GM21526 (cell line): ENCODE data around the gene LCNL1.
A peak's percentile ranks its signal among the peaks of the same experiment; 100 is the strongest.

Experiments
- ATAC-seq: cut with Tn5 transposase; IDR thresholded peaks from one replicate; pipeline ENCODE4 v1.9.1; 2021; ENCODE audit warnings: moderate library complexity; ENCODE audit not compliant: unreplicated experiment, low FRiP score

LCNL1 gene

GRCh38 chr9:136946228-136947027 is 36.4 kb upstream of the LCNL1 start:
- no peak for ATAC-seq

- no peak for ATAC-seq
These were observed 35.5 kb upstream of the LCNL1 start for GRCh38 chr9:136947028-136947891.

- no peak for ATAC-seq
These were observed 34.8 kb upstream of the LCNL1 start for GRCh38 chr9:136947955-136948510.

GRCh38 chr9:136949239-136949816 is 33.5 kb upstream of the LCNL1 start:
- ATAC-seq, result no peak

GRCh38 chr9:136949817-136950655 is 32.8 kb upstream of the LCNL1 start:
- ATAC-seq, result peak; percentile 75

- ATAC-seq, result no peak
These were observed 32.0 kb upstream of the LCNL1 start for GRCh38 chr9:136950656-136951276.

GRCh38 chr9:136951541-136952320 is 31.1 kb upstream of the LCNL1 start, which contains the start of gene LCN12:
Gene LCN12 (plus strand): TSS chr9:136952273. CDS start chr9:136952328, 55 bp downstream.
- no peak for ATAC-seq

GRCh38 chr9:136952321-136952850 is 30.4 kb upstream of the LCNL1 start:
- ATAC-seq, result no peak

GRCh38 chr9:136952876-136953770 is 29.7 kb upstream of the LCNL1 start:
- no peak for ATAC-seq

GRCh38 chr9:136953771-136954269 is 29.0 kb upstream of the LCNL1 start:
- ATAC-seq, result no peak

GRCh38 chr9:136954270-136955083 is 28.3 kb upstream of the LCNL1 start:
- ATAC-seq, result no peak

- ATAC-seq, result no peak
These were observed 27.4 kb upstream of the LCNL1 start for GRCh38 chr9:136955202-136955942.

- ATAC-seq, result no peak
These were observed 26.9 kb upstream of the LCNL1 start for GRCh38 chr9:136955943-136956335.

- ATAC-seq, result no peak
These were observed 26.2 kb upstream of the LCNL1 start for GRCh38 chr9:136956604-136957003.

GRCh38 chr9:136957461-136957860 is 25.3 kb upstream of the LCNL1 start:
- ATAC-seq, result no peak

- ATAC-seq, result no peak
These were observed 24.9 kb upstream of the LCNL1 start for GRCh38 chr9:136957901-136958300.
